Naive thymus-derived CD4-positive, alpha-beta T cell (primary cell): ENCODE data around the gene COPZ1. TPM values are rescaled to one million over a fixed set of nuclear protein-coding genes. Genes with fewer than 3 reads are reported as not detected.

ENCODE experiments used
- ATAC-seq: fragments of 150-1000 bp; cut with Tn5 transposase; 2 replicates; pipeline ENCODE4 v1.10.0; 2021; ENCODE audit warnings: mild to moderate bottlenecking, moderate library complexity
- CTCF ChIA-PET: fragments of 350-600 bp; sonication (Branson Sonifier 250); formaldehyde crosslinking; loops from one replicate; lab custom pipeline; 2021; ENCODE audit warnings: antibody characterized with exemption; lab: Charles Lee
- POLR2A ChIA-PET: fragments of 350-600 bp; sonication (Branson Sonifier 250); formaldehyde crosslinking; loops from one replicate; lab custom pipeline; 2021; ENCODE audit warnings: antibody characterized with exemption, inconsistent platforms; lab: Charles Lee
- DNase-seq, 9 donors: peaks; one replicate each; pipeline versions ENCODE4 v3.0.0 to v3.0.0-alpha.2; 2020 to 2022; ENCODE audit warnings: mixed read lengths in 1 of 9
- H3K27ac ChIP-seq: one replicate; pipeline ENCODE4 v1.7.0; 2013; ENCODE audit warnings: mild to moderate bottlenecking, low read depth, low read length, moderate library complexity
- H3K27me3 ChIP-seq, 2 donors: one replicate each; pipeline ENCODE4 v1.7.0; 2013; ENCODE audit warnings: low read length in 2 of 2, mild to moderate bottlenecking in 2 of 2, moderate library complexity in 2 of 2; ENCODE audit not compliant: control insufficient read depth in 2 of 2, insufficient read depth in 2 of 2
- H3K36me3 ChIP-seq, 3 experiments: 1 replicate in 2 of 3; 2 replicates in 1 of 3; pipeline ENCODE4 v1.7.0; 2013; ENCODE audit warnings: low read length in 3 of 3, mild to moderate bottlenecking in 3 of 3, moderate library complexity in 1 of 3; ENCODE audit not compliant: insufficient read depth in 3 of 3, control insufficient read depth in 2 of 3
- H3K4me1 ChIP-seq, 2 donors: one replicate each; pipeline ENCODE4 v1.7.0; 2013; ENCODE audit warnings: low read length in 2 of 2, mild to moderate bottlenecking in 2 of 2, moderate library complexity in 1 of 2; ENCODE audit not compliant: control insufficient read depth in 2 of 2, insufficient read depth in 2 of 2
- H3K4me3 ChIP-seq: 2 replicates; pipeline ENCODE4 v1.7.0; 2013; ENCODE audit warnings: mild to moderate bottlenecking, low read length
- H3K9me3 ChIP-seq, 3 experiments: 1 replicate in 2 of 3; 2 replicates in 1 of 3; pipeline ENCODE4 v1.7.0; 2013; ENCODE audit warnings: low read length in 3 of 3; ENCODE audit not compliant: control insufficient read depth in 2 of 3
- H3K27ac Mint-ChIP-seq, 9 donors: one replicate each; pipeline ENCODE4 v1.8.0; 2020 to 2022; ENCODE audit warnings: mixed read lengths in 9 of 9, mild to moderate bottlenecking in 8 of 9, moderate library complexity in 5 of 9, inconsistent platforms in 2 of 9
- H3K27me3 Mint-ChIP-seq, 5 donors: one replicate each; pipeline ENCODE4 v1.8.0; 2021 to 2022; ENCODE audit warnings: mixed read lengths in 5 of 5, mild to moderate bottlenecking in 1 of 5
- H3K36me3 Mint-ChIP-seq, 5 donors: one replicate each; pipeline ENCODE4 v1.8.0; 2020 to 2022; ENCODE audit warnings: mixed read lengths in 5 of 5, mild to moderate bottlenecking in 3 of 5, inconsistent platforms in 1 of 5
- H3K4me1 Mint-ChIP-seq, 7 donors: one replicate each; pipeline ENCODE4 v1.8.0; 2020 to 2022; ENCODE audit warnings: mixed read lengths in 7 of 7, mild to moderate bottlenecking in 3 of 7, inconsistent platforms in 1 of 7
- H3K4me3 Mint-ChIP-seq, 10 donors: one replicate each; pipeline ENCODE4 v1.8.0; 2020 to 2022; ENCODE audit warnings: mild to moderate bottlenecking in 10 of 10, mixed read lengths in 10 of 10, moderate library complexity in 6 of 10, inconsistent platforms in 2 of 10
- H3K9me3 Mint-ChIP-seq, 11 donors: one replicate each; pipeline ENCODE4 v1.8.0; 2020 to 2022; ENCODE audit warnings: mixed read lengths in 11 of 11, mild to moderate bottlenecking in 4 of 11, inconsistent platforms in 1 of 11, moderate library complexity in 1 of 11
- intact Hi-C, 2 donors: fragments of 100-400 bp; cut with micrococcal nuclease; formaldehyde crosslinking; loops; one replicate each; pipeline ENCODE4 v1.15.1; 2023
- polyA plus RNA-seq, 2 donors: library from polyadenylated mRNA; unstranded; fragments of 300-500 nt; fragmentation: Illumina TruSeq; gene quantifications; one replicate each; pipeline ENCODE4 v1.2.3, GENCODE V29; 2021
- total RNA-seq, 6 experiments: library from RNA in 5 of 6; stranded (reverse) in 5 of 6; gene quantifications; 1 replicate in 5 of 6; 2 replicates in 1 of 6; pipeline ENCODE4 v1.2.3 and lab custom pipeline; 2021 to 2026

Gene COPZ1, protein sequence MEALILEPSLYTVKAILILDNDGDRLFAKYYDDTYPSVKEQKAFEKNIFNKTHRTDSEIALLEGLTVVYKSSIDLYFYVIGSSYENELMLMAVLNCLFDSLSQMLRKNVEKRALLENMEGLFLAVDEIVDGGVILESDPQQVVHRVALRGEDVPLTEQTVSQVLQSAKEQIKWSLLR
- total RNA-seq (100 to 1,000 TPM in 1 of 5 experiments, 10 to 100 TPM in 4; 47.5 to 141 (median 80.0) TPM), polyA plus RNA-seq (100 to 1,000 TPM; 131 to 171 TPM), total RNA-seq (lab: John Stamatoyannopoulos, UW) (52.5 reads per million, percentile 72 among the genes with 10 or more reads in this experiment)

- ATAC-seq = peak; percentile 97
- Mint-ChIP-seq H3K27me3 (no peaks in the 10 kb centered on the region), H3K4me3 (peak within 1 kb of the TSS; percentile 87 to 100 (median 95)), H3K4me1 (peaks cover 8 to 46% (median 42%) of the 10 kb centered on the region in 7 donors), H3K27ac (peak within 1 kb of the TSS; percentile 91 to 99 (median 95)), H3K9me3 (peaks cover 0 to 2% (median 0%) of the 10 kb centered on the region in 11 donors), H3K36me3 (peaks cover 0 to 5% (median 0%) of the 10 kb centered on the region in 5 donors)
- no peaks in the 10 kb centered on the region for H3K27me3 ChIP-seq
- ChIA-PET CTCF (interaction anchor here (0.7 to 1.9 kb wide), 16 partner anchors 10 to 73 kb away, joined by 3 to 13 read pairs (median 4); partner anchors contain the start of gene CBX5), POLR2A (interaction anchor here (0.6 to 3.0 kb wide), 10 partner anchors 10 to 1602 kb away, joined by 3 to 38 read pairs (median 4); partner anchors contain the start of genes CBX5 and HNRNPA1)
- intact Hi-C loops = loop anchor here (1.0 to 2.0 kb wide), 9 partner anchors 31 to 598 kb away; partner anchors contain the start of genes CALCOCO1 (in 2 of the 2), CBX5 (in 2 of the 2) and HNRNPA1 (in 2 of the 2)
- H3K27ac ChIP-seq = peak within 1 kb of the TSS; percentile 80
- peak; percentile 69 to 98 (median 94) for DNase-seq
- H3K9me3 ChIP-seq = no peaks in the 10 kb centered on the region
- no peaks in the 10 kb centered on the region for H3K36me3 ChIP-seq
- peaks cover 4 to 22% of the 10 kb centered on the region in 2 donors for H3K4me1 ChIP-seq
- peak within 1 kb of the TSS; percentile 95 for H3K4me3 ChIP-seq
Observed at GRCh38 chr12:54324617-54325441, at the start of gene COPZ1. Gene COPZ1 (plus strand): TSS chr12:54325131. CDS start chr12:54325164, 33 bp downstream.

GRCh38 chr12:54276368-54276767 is 48.6 kb upstream of the COPZ1 start:
- ATAC-seq (no peak), DNase-seq (no peak)
- Mint-ChIP-seq H3K27me3 (no peaks in the 10 kb centered on the region), H3K9me3 (peaks cover 0 to 2% (median 0%) of the 10 kb centered on the region in 11 donors), H3K36me3 (peaks cover 3 to 26% (median 8%) of the 10 kb centered on the region in 5 donors), H3K4me1 (peaks cover 13 to 52% (median 47%) of the 10 kb centered on the region in 7 donors), H3K4me3 (peak overlapping the region in 9 of 10 donors; percentile 4 to 65 (median 35)), H3K27ac (peak overlapping the region in 7 of 9 donors; percentile 10 to 80 (median 70))
- Histone ChIP-seq H3K4me3 (no peak overlapping the region), H3K4me1 (peaks cover 14 to 17% of the 10 kb centered on the region in 2 donors), H3K27me3 (no peaks in the 10 kb centered on the region), H3K9me3 (no peaks in the 10 kb centered on the region), H3K36me3 (peaks cover 0 to 3% (median 1%) of the 10 kb centered on the region in 3 experiments), H3K27ac (peak overlapping the region; percentile 10)
- POLR2A ChIA-PET = interaction anchor here (0.6 to 1.0 kb wide), 4 partner anchors 9 to 82 kb away, joined by 3 to 5 read pairs (median 3); no protein-coding TSS in a partner anchor
- CTCF ChIA-PET = interaction anchor here (0.7 kb wide), 1 partner anchor 11 kb away, joined by 3 read pairs; no protein-coding TSS in a partner anchor
- intact Hi-C loops = loop anchor here (5.0 to 10.0 kb wide), 2 partner anchors 522 to 549 kb away; partner anchors contain the start of genes CALCOCO1 (in 1 of the 2) and CISTR (in 1 of the 2)

DNA sequence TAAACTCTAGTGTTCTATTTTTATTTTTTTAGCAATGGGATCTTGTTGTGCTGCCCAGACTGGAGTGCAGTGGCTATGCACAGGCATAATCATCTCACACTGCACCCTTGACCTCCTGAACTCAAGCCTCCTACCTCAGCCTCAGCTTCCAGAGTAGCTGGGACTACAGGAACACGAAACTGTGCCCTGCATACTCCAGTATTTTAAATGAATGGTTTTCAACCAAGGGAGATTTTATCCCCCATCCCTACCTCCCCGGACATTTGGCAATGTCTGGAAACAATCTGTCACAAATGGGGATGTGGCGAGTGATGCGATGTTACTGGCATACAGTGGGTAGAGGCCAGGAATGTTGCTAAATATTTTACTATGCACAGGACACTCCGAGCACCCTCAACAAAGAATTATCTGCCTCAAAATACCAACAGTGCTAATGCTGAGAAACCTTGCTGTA is 47.1 kb upstream of the COPZ1 start:
- POLR2A ChIA-PET = interaction anchor here (3.0 to 4.0 kb wide), 2 partner anchors 10 to 81 kb away, joined by 12 to 68 read pairs; no protein-coding TSS in a partner anchor
- no peaks in the 10 kb centered on the region for H3K9me3 ChIP-seq
- Mint-ChIP-seq H3K4me3 (peak overlapping the region in 1 of 10 donors; percentile 4), H3K27ac (peak overlapping the region in 1 of 9 donors; percentile 71), H3K36me3 (peaks cover 7 to 23% (median 21%) of the 10 kb centered on the region in 5 donors), H3K27me3 (no peaks in the 10 kb centered on the region), H3K4me1 (peaks cover 21 to 51% (median 38%) of the 10 kb centered on the region in 7 donors), H3K9me3 (peaks cover 0 to 2% (median 0%) of the 10 kb centered on the region in 11 donors)
- peaks cover 13 to 16% (median 14%) of the 10 kb centered on the region in 3 experiments for H3K36me3 ChIP-seq
- CTCF ChIA-PET = no interaction called here
- ATAC-seq (no peak), DNase-seq (no peak)
- H3K4me3 ChIP-seq = no peak overlapping the region
- peak overlapping the region; percentile 92 for H3K27ac ChIP-seq
- intact Hi-C loops = loop anchor here (2.0 to 10.0 kb wide), 5 partner anchors 19 to 551 kb away; partner anchors contain the start of genes CALCOCO1 (in 1 of the 2) and CISTR (in 1 of the 2)
- no peaks in the 10 kb centered on the region for H3K27me3 ChIP-seq
- peaks cover 29 to 32% of the 10 kb centered on the region in 2 donors for H3K4me1 ChIP-seq

DNA sequence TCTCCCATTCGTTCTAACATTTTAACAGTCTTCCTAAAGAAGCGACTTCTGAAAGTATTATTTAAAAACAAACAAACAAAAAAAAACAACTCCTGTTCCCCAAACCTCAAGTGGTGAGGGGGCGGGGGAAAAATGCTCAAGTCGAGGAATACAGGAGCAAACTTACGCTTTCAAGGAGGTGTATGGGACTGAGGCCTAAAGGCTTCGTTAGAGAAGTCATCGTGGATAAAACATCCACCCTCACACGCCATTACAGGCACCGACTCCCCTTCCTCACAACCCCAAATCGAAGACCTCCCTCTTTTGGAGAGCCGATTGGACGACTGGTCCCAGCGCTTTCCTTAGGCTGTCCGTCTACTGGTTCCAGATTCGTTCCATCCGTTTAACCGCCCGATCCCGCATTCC is 45.7 kb upstream of the COPZ1 start:
- no peaks in the 10 kb centered on the region for H3K27me3 ChIP-seq
- Mint-ChIP-seq H3K36me3 (peaks cover 4 to 28% (median 18%) of the 10 kb centered on the region in 5 donors), H3K27me3 (no peaks in the 10 kb centered on the region), H3K27ac (no peak overlapping the region), H3K4me3 (no peak overlapping the region), H3K9me3 (peaks cover 0 to 2% (median 0%) of the 10 kb centered on the region in 11 donors), H3K4me1 (peaks cover 21 to 54% (median 47%) of the 10 kb centered on the region in 7 donors)
- peaks cover 20 to 29% (median 23%) of the 10 kb centered on the region in 3 experiments for H3K36me3 ChIP-seq
- CTCF ChIA-PET = interaction anchor here (0.6 to 1.8 kb wide), 4 partner anchors 14 to 80 kb away, joined by 3 to 9 read pairs (median 3); partner anchors contain the start of gene COPZ1
- POLR2A ChIA-PET = interaction anchor here (0.5 to 4.0 kb wide), 22 partner anchors 7 to 1099 kb away, joined by 3 to 68 read pairs (median 8); partner anchors contain the start of genes COPZ1 and NCKAP1L
- H3K27ac ChIP-seq = peak overlapping the region; percentile 92
- intact Hi-C loops = loop anchor here (1.0 to 10.0 kb wide), 7 partner anchors 10 to 552 kb away; partner anchors contain the start of genes CALCOCO1 (in 1 of the 2) and CISTR (in 1 of the 2)
- DNase-seq (no peak), ATAC-seq (no peak)
- H3K9me3 ChIP-seq = no peaks in the 10 kb centered on the region
- H3K4me3 ChIP-seq = peak overlapping the region; percentile 97
- H3K4me1 ChIP-seq = peaks cover 43 to 46% of the 10 kb centered on the region in 2 donors

GRCh38 chr12:54279632-54280467 is 45.1 kb upstream of the COPZ1 start, which contains the start of gene CBX5:
Gene CBX5 (minus strand): TSS chr12:54280122. CDS start chr12:54257650, 22,472 bp downstream.
- Histone ChIP-seq H3K9me3 (no peaks in the 10 kb centered on the region), H3K27ac (peak within 1 kb of the TSS; percentile 92), H3K27me3 (no peaks in the 10 kb centered on the region), H3K4me3 (peak within 1 kb of the TSS; percentile 97), H3K4me1 (peaks cover 46 to 52% of the 10 kb centered on the region in 2 donors), H3K36me3 (peaks cover 20 to 30% (median 26%) of the 10 kb centered on the region in 3 experiments)
- H3K4me1 Mint-ChIP-seq = peaks cover 18 to 57% (median 48%) of the 10 kb centered on the region in 7 donors
- CTCF ChIA-PET = interaction anchor here (0.6 to 1.8 kb wide), 6 partner anchors 13 to 79 kb away, joined by 3 to 9 read pairs (median 3); partner anchors contain the start of gene COPZ1
- peak; percentile 78 for ATAC-seq
- DNase-seq = peak; percentile 98 to 100 (median 100)
- H3K9me3 Mint-ChIP-seq = peaks cover 0 to 2% (median 0%) of the 10 kb centered on the region in 11 donors
- H3K36me3 Mint-ChIP-seq = peaks cover 8 to 31% (median 18%) of the 10 kb centered on the region in 5 donors
- no peaks in the 10 kb centered on the region for H3K27me3 Mint-ChIP-seq
- POLR2A ChIA-PET = interaction anchor here (0.5 to 4.0 kb wide), 41 partner anchors 8 to 1436 kb away, joined by 3 to 68 read pairs (median 5); partner anchors contain the start of genes BLOC1S1, COPZ1, ITGA5 and NCKAP1L
- intact Hi-C loops = loop anchor here (1.0 to 10.0 kb wide), 18 partner anchors 11 to 1837 kb away; partner anchors contain the start of genes CALCOCO1 (in 2 of the 2), COPZ1 (in 2 of the 2), ATF7 (in 1 of the 2) and CISTR (in 1 of the 2)
- H3K27ac Mint-ChIP-seq = no peak within 1 kb of the TSS
- H3K4me3 Mint-ChIP-seq = no peak within 1 kb of the TSS
